Neural progenitor cell (in vitro differentiated cells): ENCODE measurements around the gene NR4A1. TPM values are rescaled to one million over a fixed set of nuclear protein-coding genes. Genes with fewer than 3 reads are reported as not detected.

Experiments
- DNase-seq: peaks from one replicate; pipeline ENCODE4 v3.0.0-alpha.2; 2016; ENCODE audit warnings: low spot score
- H2AFZ ChIP-seq: fragments of 200-600 bp; sonication (generic); replicated peaks from 2 replicates; pipeline ENCODE4 v1.6.1; 2016; ENCODE audit warnings: antibody characterized with exemption
- H3F3A ChIP-seq: fragments of 200-600 bp; sonication (generic); 2 replicates; pipeline ENCODE4 v1.6.1; 2016; ENCODE audit warnings: antibody characterized with exemption, low read depth
- H3K27ac ChIP-seq: fragments of 200-600 bp; sonication (generic); 2 replicates; pipeline ENCODE4 v1.5.1; 2016; ENCODE audit warnings: mild to moderate bottlenecking
- H3K27me3 ChIP-seq: fragments of 200-600 bp; sonication (generic); 2 replicates; pipeline ENCODE4 v1.6.1; 2016; ENCODE audit warnings: mild to moderate bottlenecking, moderate library complexity
- H3K36me3 ChIP-seq: fragments of 200-600 bp; sonication (generic); 2 replicates; pipeline ENCODE4 v1.5.1; 2016
- H3K4me1 ChIP-seq: fragments of 200-600 bp; sonication (generic); 2 replicates; pipeline ENCODE4 v1.6.1; 2016; ENCODE audit warnings: mixed run types
- H3K4me2 ChIP-seq: fragments of 200-600 bp; sonication (generic); 2 replicates; pipeline ENCODE4 v1.6.1; 2016
- H3K4me3 ChIP-seq: fragments of 200-600 bp; sonication (generic); 2 replicates; pipeline ENCODE4 v1.5.1; 2016
- H3K79me2 ChIP-seq: fragments of 200-600 bp; sonication (generic); 2 replicates; pipeline ENCODE4 v1.6.1; 2016; ENCODE audit warnings: low read depth
- H3K9ac ChIP-seq: fragments of 200-600 bp; sonication (generic); 2 replicates; pipeline ENCODE4 v1.6.1; 2016
- H3K9me3 ChIP-seq: fragments of 200-600 bp; sonication (generic); 2 replicates; pipeline ENCODE4 v1.5.1; 2016; ENCODE audit warnings: low read depth
- H4K20me1 ChIP-seq: fragments of 200-600 bp; sonication (generic); 2 replicates; pipeline ENCODE4 v1.6.1; 2016; ENCODE audit warnings: low read depth
- H3K27ac Mint-ChIP-seq: 3 replicates; pipeline ENCODE4 v1.8.0; 2021; ENCODE audit warnings: mixed read lengths
- H3K27me3 Mint-ChIP-seq: 2 replicates; pipeline ENCODE4 v1.8.0; 2022; ENCODE audit warnings: low read depth, mild to moderate bottlenecking, inconsistent platforms, moderate library complexity, mixed read lengths; ENCODE audit not compliant: insufficient read depth
- H3K36me3 Mint-ChIP-seq: 3 replicates; pipeline ENCODE4 v1.8.0; 2021; ENCODE audit warnings: mixed read lengths
- H3K4me1 Mint-ChIP-seq: 3 replicates; pipeline ENCODE4 v1.8.0; 2021; ENCODE audit warnings: mixed read lengths
- H3K4me3 Mint-ChIP-seq: 3 replicates; pipeline ENCODE4 v1.8.0; 2021; ENCODE audit warnings: mild to moderate bottlenecking, moderate library complexity, mixed read lengths
- H3K9me3 Mint-ChIP-seq: 3 replicates; pipeline ENCODE4 v1.8.0; 2020; ENCODE audit warnings: mixed read lengths
- EZH2 ChIP-seq: fragments of 200-600 bp; sonication (generic); IDR thresholded peaks from 2 replicates; pipeline ENCODE4 v1.6.1; 2017; ENCODE audit warnings: antibody characterized with exemption, mild to moderate bottlenecking, moderate library complexity
- EZH2phosphoT487 ChIP-seq: fragments of 200-600 bp; sonication (generic); IDR thresholded peaks from 2 replicates; pipeline ENCODE4 v1.6.1; 2017; ENCODE audit warnings: antibody characterized with exemption
- total RNA-seq: library from RNA; depleted of rRNA; stranded (reverse); fragments of >200 nt; gene quantifications from 2 replicates; pipeline ENCODE4 v1.2.3, GENCODE V29; 2015; ENCODE audit warnings: low replicate concordance
- TF ChIP-seq, protein P1 (sequence below): fragments of 200-600 bp; sonication (generic); IDR thresholded peaks from 2 replicates; pipeline ENCODE4 v1.5.1; 2017; ENCODE audit warnings: antibody characterized with exemption, mild to moderate bottlenecking

The NR4A1 gene
- total RNA-seq, 1 donor from 2014 or later, result 8.2 TPM

DNA sequence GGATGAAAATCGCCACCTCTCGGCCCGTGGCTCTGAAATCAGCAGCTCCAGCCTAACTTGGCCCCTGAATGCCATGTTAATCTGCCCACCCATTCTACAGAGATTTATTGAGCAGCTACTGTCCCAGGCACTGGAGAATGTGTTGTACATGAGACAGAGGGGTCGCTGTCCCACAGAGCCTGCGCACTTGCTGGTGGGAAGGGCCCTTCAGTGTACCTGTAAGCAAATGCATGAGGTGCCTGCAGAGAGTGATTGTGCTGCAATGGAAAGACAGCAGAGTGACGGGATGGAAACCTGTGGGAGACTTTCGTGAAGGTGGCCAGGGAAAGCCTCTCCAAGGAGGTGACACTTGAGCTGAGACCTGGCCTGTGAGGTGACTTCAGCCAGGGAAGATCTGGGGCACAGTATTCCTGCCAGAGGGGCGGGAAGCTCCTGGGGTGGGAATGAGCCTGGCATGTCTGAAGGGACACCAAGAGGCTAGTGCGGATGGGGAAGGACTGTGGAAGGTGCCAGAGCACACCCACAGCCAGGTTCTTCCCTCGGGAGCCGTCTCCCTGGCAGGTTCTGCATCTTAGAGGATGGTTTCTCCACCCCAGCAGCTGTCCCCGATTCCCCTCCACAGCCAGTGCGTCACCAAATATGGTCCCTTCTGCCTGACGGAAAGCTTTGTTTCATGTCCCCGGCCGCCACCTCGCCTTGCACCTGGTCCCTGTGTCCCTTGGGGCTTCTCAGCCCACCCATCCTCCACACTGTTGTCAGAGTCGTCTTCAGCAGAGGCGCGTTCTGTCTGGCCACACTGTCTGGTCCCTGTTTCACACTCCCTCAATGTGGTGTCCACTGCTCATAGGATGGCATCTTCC lies 36.9 kb downstream of the NR4A1 start:
- no peaks in the 10 kb centered on the region for H3K27me3 ChIP-seq
- H3K27ac ChIP-seq, result no peak overlapping the region
- H3K9me3 ChIP-seq, result no peaks in the 10 kb centered on the region
- H2AFZ ChIP-seq, result no peak overlapping the region
- H3K79me2 ChIP-seq, result no peaks in the 10 kb centered on the region
- Mint-ChIP-seq H3K27ac (no peak overlapping the region), H3K9me3 (no peaks in the 10 kb centered on the region), H3K4me3 (no peak overlapping the region), H3K36me3 (no peaks in the 10 kb centered on the region), H3K27me3 (peaks cover 13% of the 10 kb centered on the region), H3K4me1 (peaks cover 12% of the 10 kb centered on the region)
- no peaks in the 10 kb centered on the region for H4K20me1 ChIP-seq
- H3K4me3 ChIP-seq, result no peak overlapping the region
- H3K4me1 ChIP-seq, result no peaks in the 10 kb centered on the region
- no peaks in the 10 kb centered on the region for H3K36me3 ChIP-seq
- no peak overlapping the region for H3K4me2 ChIP-seq
- TF ChIP-seq EZH2 (no peak), EZH2phosphoT487 (no peak)
- TF ChIP-seq, protein P1, sequence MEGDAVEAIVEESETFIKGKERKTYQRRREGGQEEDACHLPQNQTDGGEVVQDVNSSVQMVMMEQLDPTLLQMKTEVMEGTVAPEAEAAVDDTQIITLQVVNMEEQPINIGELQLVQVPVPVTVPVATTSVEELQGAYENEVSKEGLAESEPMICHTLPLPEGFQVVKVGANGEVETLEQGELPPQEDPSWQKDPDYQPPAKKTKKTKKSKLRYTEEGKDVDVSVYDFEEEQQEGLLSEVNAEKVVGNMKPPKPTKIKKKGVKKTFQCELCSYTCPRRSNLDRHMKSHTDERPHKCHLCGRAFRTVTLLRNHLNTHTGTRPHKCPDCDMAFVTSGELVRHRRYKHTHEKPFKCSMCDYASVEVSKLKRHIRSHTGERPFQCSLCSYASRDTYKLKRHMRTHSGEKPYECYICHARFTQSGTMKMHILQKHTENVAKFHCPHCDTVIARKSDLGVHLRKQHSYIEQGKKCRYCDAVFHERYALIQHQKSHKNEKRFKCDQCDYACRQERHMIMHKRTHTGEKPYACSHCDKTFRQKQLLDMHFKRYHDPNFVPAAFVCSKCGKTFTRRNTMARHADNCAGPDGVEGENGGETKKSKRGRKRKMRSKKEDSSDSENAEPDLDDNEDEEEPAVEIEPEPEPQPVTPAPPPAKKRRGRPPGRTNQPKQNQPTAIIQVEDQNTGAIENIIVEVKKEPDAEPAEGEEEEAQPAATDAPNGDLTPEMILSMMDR, result no peak
- no peaks in the 10 kb centered on the region for H3F3A ChIP-seq
- DNase-seq, result no peak
- no peak overlapping the region for H3K9ac ChIP-seq

DNA sequence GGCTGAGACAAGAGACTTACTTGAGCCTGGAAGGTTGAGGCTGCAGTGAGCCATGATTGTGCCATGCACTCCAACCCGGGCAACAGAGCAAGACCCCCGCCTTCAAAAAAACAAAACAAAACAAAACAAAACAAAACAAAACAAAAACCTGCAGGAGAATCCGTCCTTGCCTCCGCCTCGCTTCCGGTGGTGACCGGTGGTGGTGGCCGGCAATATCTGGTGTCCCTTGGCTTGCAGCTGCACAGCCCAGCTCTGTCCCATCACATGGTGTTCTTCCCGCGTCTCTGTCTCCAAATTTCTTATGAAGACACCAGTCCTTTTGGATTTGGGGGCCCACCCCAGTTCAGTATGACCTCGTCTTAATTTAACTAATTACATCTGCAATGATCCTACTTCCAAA lies 38.2 kb downstream of the NR4A1 start:
- Histone ChIP-seq H4K20me1 (no peaks in the 10 kb centered on the region), H3K9me3 (no peaks in the 10 kb centered on the region), H3K27me3 (no peaks in the 10 kb centered on the region), H3K36me3 (no peaks in the 10 kb centered on the region), H3K4me2 (no peak overlapping the region), H3F3A (no peaks in the 10 kb centered on the region), H3K4me1 (no peaks in the 10 kb centered on the region), H3K9ac (no peak overlapping the region), H3K79me2 (no peaks in the 10 kb centered on the region), H3K27ac (no peak overlapping the region), H3K4me3 (no peak overlapping the region), H2AFZ (no peak overlapping the region)
- H3K27me3 Mint-ChIP-seq, result peaks cover 11% of the 10 kb centered on the region
- TF ChIP-seq EZH2 (no peak), EZH2phosphoT487 (no peak)
- TF ChIP-seq, protein P1, result no peak
- H3K9me3 Mint-ChIP-seq, result peaks cover 1% of the 10 kb centered on the region
- peak overlapping the region; percentile 8 for H3K27ac Mint-ChIP-seq
- H3K4me1 Mint-ChIP-seq, result peaks cover 6% of the 10 kb centered on the region
- H3K36me3 Mint-ChIP-seq, result no peaks in the 10 kb centered on the region
- DNase-seq, result no peak
- no peak overlapping the region for H3K4me3 Mint-ChIP-seq

DNA sequence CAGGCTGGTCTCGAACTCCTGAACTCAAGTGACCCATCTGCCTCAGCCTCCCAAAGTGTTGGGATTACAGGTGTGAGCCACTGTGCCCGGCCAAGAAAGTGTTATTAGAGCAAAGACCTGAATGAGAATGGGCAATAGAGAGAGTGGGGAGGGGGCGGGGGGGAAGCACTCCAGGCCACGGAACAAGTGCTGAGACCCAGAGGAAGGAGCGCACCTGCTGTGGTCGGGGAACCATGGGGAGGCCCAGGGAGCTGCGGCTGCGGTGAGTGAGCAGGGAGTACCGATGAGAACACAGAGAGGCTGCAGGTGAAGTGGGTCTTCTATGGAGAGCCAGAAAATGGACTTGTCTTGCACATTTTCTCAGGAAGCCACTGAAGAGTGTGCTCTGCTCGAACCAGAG lies 39.0 kb downstream of the NR4A1 start:
- Mint-ChIP-seq H3K9me3 (peaks cover 5% of the 10 kb centered on the region), H3K36me3 (no peaks in the 10 kb centered on the region), H3K27ac (no peak overlapping the region), H3K4me1 (peaks cover 6% of the 10 kb centered on the region), H3K4me3 (no peak overlapping the region), H3K27me3 (peaks cover 11% of the 10 kb centered on the region)
- H3K27me3 ChIP-seq, result no peaks in the 10 kb centered on the region
- H3K9ac ChIP-seq, result no peak overlapping the region
- no peaks in the 10 kb centered on the region for H3K79me2 ChIP-seq
- no peaks in the 10 kb centered on the region for H3K9me3 ChIP-seq
- no peak overlapping the region for H3K27ac ChIP-seq
- no peak overlapping the region for H2AFZ ChIP-seq
- no peak overlapping the region for H3K4me2 ChIP-seq
- H3K4me3 ChIP-seq, result no peak overlapping the region
- no peaks in the 10 kb centered on the region for H3K36me3 ChIP-seq
- H3K4me1 ChIP-seq, result no peaks in the 10 kb centered on the region
- no peaks in the 10 kb centered on the region for H3F3A ChIP-seq
- no peak for DNase-seq
- TF ChIP-seq EZH2, result no peak
- TF ChIP-seq, protein P1, result no peak
- no peak for TF ChIP-seq EZH2phosphoT487
- H4K20me1 ChIP-seq, result no peaks in the 10 kb centered on the region
